ENCODE data around the gene MAP3K20. TPM values are rescaled to one million over a fixed set of nuclear protein-coding genes. Genes with fewer than 3 reads are reported as not detected.

MAP3K20 gene
- total RNA-seq, 1 donor from 2014 or later = 33.7 TPM

GRCh38 chr2:173221937-173222594 lies 146.4 kb downstream of the MAP3K20 start:
- H3K9me3 Mint-ChIP-seq = no peaks in the 10 kb centered on the region
- H3K27me3 Mint-ChIP-seq (ENCODE audit: low read depth) = no peaks in the 10 kb centered on the region
- TF ChIP-seq CTCF (IDR thresholded peaks at IDR 0.05; ENCODE audit: unreplicated experiment) = no peak
- H3K27ac Mint-ChIP-seq = peak overlapping the region; percentile 60
- H3K4me3 Mint-ChIP-seq = no peak overlapping the region
- H3K36me3 Mint-ChIP-seq = peaks cover 2% of the 10 kb centered on the region
- peaks cover 34% of the 10 kb centered on the region for H3K4me1 Mint-ChIP-seq
- no peak for DNase-seq (ENCODE audit: low spot score in 2 of 2, unreplicated experiment in 2 of 2)

DNA sequence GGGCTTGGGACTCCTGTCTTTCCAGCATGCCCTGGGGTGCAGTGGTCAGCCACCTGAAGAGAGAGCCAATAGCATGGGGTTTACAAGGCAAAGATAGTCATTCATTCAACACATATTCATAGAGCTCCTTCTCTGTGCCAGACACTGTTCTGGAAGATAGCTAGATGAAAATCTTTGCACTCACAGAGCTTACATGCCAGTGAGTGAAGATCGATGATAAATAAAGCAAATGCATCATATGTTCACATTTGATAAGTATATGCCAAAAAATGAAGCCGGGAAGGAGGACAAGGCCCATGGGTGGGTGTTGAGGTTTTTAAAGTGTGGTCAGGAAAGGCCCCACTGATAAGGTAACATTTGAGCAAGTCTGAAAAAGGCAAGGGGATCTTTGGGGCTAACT lies 148.2 kb downstream of the MAP3K20 start:
- H3K27me3 Mint-ChIP-seq (ENCODE audit: low read depth) = no peaks in the 10 kb centered on the region
- peaks cover 6% of the 10 kb centered on the region for H3K36me3 Mint-ChIP-seq
- no peak for TF ChIP-seq CTCF (IDR thresholded peaks at IDR 0.05; ENCODE audit: unreplicated experiment)
- H3K4me1 Mint-ChIP-seq = peaks cover 28% of the 10 kb centered on the region
- no peak for DNase-seq (ENCODE audit: low spot score in 2 of 2, unreplicated experiment in 2 of 2)
- H3K9me3 Mint-ChIP-seq = no peaks in the 10 kb centered on the region
- H3K27ac Mint-ChIP-seq = no peak overlapping the region
- no peak overlapping the region for H3K4me3 Mint-ChIP-seq

- Mint-ChIP-seq H3K9me3 (no peaks in the 10 kb centered on the region), H3K4me1 (peaks cover 18% of the 10 kb centered on the region), H3K36me3 (peaks cover 10% of the 10 kb centered on the region), H3K4me3 (no peak overlapping the region), H3K27ac (peak overlapping the region; percentile 44), H3K27me3 (ENCODE audit: low read depth) (no peaks in the 10 kb centered on the region)
- TF ChIP-seq CTCF (IDR thresholded peaks at IDR 0.05; ENCODE audit: unreplicated experiment) = no peak
- no peak for DNase-seq (ENCODE audit: low spot score in 2 of 2, unreplicated experiment in 2 of 2)
These were observed 151.5 kb downstream of the MAP3K20 start for GRCh38 chr2:173226899-173227698.

- Mint-ChIP-seq H3K36me3 (peaks cover 21% of the 10 kb centered on the region), H3K4me3 (no peak overlapping the region), H3K27me3 (ENCODE audit: low read depth) (no peaks in the 10 kb centered on the region), H3K27ac (no peak overlapping the region), H3K9me3 (no peaks in the 10 kb centered on the region), H3K4me1 (peaks cover 12% of the 10 kb centered on the region)
- TF ChIP-seq CTCF (IDR thresholded peaks at IDR 0.05; ENCODE audit: unreplicated experiment) = no peak
- no peak for DNase-seq (ENCODE audit: low spot score in 2 of 2, unreplicated experiment in 2 of 2)
These were observed 153.4 kb downstream of the MAP3K20 start for GRCh38 chr2:173229086-173229485.

GRCh38 chr2:173230181-173230580 lies 154.5 kb downstream of the MAP3K20 start:
- H3K4me1 Mint-ChIP-seq = peaks cover 12% of the 10 kb centered on the region
- TF ChIP-seq CTCF (IDR thresholded peaks at IDR 0.05; ENCODE audit: unreplicated experiment) = no peak
- peaks cover 6% of the 10 kb centered on the region for H3K9me3 Mint-ChIP-seq
- no peak overlapping the region for H3K27ac Mint-ChIP-seq
- no peak overlapping the region for H3K4me3 Mint-ChIP-seq
- DNase-seq (ENCODE audit: low spot score in 2 of 2, unreplicated experiment in 2 of 2) = no peak
- H3K27me3 Mint-ChIP-seq (ENCODE audit: low read depth) = no peaks in the 10 kb centered on the region
- peaks cover 31% of the 10 kb centered on the region for H3K36me3 Mint-ChIP-seq

All from mesothelial cell of epicardium (in vitro differentiated cells).